Measurements from ENCODE around the gene SCYGR2.

Gene SCYGR2

DNA sequence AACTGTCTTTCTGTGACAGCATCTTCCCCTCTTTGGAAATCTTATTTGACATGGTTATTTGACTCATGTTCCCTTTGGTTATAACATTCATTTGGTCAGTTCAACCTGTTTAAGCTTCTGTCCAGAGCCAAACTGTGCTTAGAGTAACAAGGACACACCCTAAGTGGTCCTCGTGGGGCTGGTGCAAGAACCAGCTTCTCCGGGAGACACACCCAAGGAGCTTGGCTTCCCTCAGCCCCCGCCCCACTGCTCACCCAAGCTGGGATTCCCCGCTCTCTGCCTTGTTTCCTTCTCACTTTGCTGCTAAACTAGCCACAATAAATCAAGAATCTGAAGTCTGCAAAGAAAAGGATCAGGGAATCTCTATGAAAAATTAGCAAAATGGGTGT, 14.6 kb downstream of the SCYGR2 start:
- DNase-seq (ENCODE audit: insufficient read length), result no peak
- TF ChIP-seq POLR2A (IDR thresholded peaks at IDR 0.05; ENCODE audit: low read depth, low read length) (no peak), TAF1 (IDR thresholded peaks at IDR 0.05; ENCODE audit: borderline replicate concordance, low read depth, low read length) (no peak), POLR2AphosphoS5 (IDR thresholded peaks at IDR 0.05; ENCODE audit: low read depth, low read length) (no peak)
- FAIRE-seq, result no peak

DNA sequence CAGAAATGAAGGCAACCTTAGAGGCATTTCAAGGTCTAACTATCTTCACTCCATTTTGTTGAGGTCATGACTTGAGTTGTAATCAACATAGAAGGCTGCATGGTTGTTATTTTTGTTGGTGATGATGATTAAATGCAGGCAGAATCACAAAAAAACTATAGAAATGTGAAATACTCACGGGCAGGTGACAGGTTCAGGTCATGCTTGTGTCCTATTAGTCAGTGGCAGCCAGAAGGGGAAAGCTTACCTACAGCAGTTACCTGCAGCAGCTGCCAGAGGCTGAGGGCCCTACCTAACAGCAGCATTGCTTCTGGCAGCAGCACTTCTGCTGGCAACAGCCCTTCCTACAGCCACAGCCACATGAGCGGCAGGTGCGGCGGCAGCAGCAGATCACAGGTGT, 15.6 kb downstream of the SCYGR2 start:
- TF ChIP-seq POLR2A (IDR thresholded peaks at IDR 0.05; ENCODE audit: low read depth, low read length), result no peak
- TF ChIP-seq POLR2AphosphoS5 (IDR thresholded peaks at IDR 0.05; ENCODE audit: low read depth, low read length), result no peak
- TF ChIP-seq TAF1 (IDR thresholded peaks at IDR 0.05; ENCODE audit: borderline replicate concordance, low read depth, low read length), result no peak
- DNase-seq (ENCODE audit: insufficient read length), result no peak
- no peak for FAIRE-seq

- no peak for TF ChIP-seq POLR2A (IDR thresholded peaks at IDR 0.05; ENCODE audit: low read depth, low read length)
- no peak for TF ChIP-seq TAF1 (IDR thresholded peaks at IDR 0.05; ENCODE audit: borderline replicate concordance, low read depth, low read length)
- TF ChIP-seq POLR2AphosphoS5 (IDR thresholded peaks at IDR 0.05; ENCODE audit: low read depth, low read length), result no peak
- no peak for FAIRE-seq
- no peak for DNase-seq (ENCODE audit: insufficient read length)
Measured at GRCh38 chr2:227614740-227615139, 16.0 kb downstream of the SCYGR2 start, which contains the start of gene SCYGR3. TSS of gene SCYGR3 (minus strand) at chr2:227614840. CDS start at chr2:227614840, 0 bp downstream.

GRCh38 chr2:227615181-227615580, 16.5 kb downstream of the SCYGR2 start:
- FAIRE-seq (no peak), DNase-seq (ENCODE audit: insufficient read length) (no peak)
- TF ChIP-seq TAF1 (IDR thresholded peaks at IDR 0.05; ENCODE audit: borderline replicate concordance, low read depth, low read length), result no peak
- no peak for TF ChIP-seq POLR2A (IDR thresholded peaks at IDR 0.05; ENCODE audit: low read depth, low read length)
- TF ChIP-seq POLR2AphosphoS5 (IDR thresholded peaks at IDR 0.05; ENCODE audit: low read depth, low read length), result no peak

DNA sequence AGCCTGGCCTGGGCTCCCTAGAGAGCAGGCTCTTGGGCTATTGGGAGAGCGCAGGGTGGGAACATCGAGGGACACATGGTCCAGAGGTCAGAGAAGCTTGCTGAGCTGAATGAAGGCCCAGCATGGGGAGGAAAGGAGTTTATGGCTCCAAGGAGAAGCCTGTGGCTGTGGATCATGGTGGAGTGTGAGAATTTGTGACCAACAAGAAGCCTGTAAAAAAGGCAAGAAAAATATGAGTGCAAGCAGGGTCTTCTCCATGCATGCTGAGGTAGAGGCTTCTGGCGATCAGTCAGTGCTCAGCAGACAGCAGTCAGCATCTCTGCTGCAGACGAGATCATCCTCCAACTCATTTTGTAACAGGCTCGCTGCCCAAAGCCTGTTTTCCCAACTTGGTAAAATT, 17.2 kb downstream of the SCYGR2 start:
- TF ChIP-seq POLR2A (IDR thresholded peaks at IDR 0.05; ENCODE audit: low read depth, low read length) (no peak), TAF1 (IDR thresholded peaks at IDR 0.05; ENCODE audit: borderline replicate concordance, low read depth, low read length) (no peak), POLR2AphosphoS5 (IDR thresholded peaks at IDR 0.05; ENCODE audit: low read depth, low read length) (no peak)
- DNase-seq (ENCODE audit: insufficient read length) (no peak), FAIRE-seq (no peak)

GRCh38 chr2:227616631-227617030, 17.9 kb downstream of the SCYGR2 start:
- DNase-seq (ENCODE audit: insufficient read length) (no peak), FAIRE-seq (no peak)
- TF ChIP-seq POLR2AphosphoS5 (IDR thresholded peaks at IDR 0.05; ENCODE audit: low read depth, low read length), result no peak
- TF ChIP-seq POLR2A (IDR thresholded peaks at IDR 0.05; ENCODE audit: low read depth, low read length), result no peak
- TF ChIP-seq TAF1 (IDR thresholded peaks at IDR 0.05; ENCODE audit: borderline replicate concordance, low read depth, low read length), result no peak

- DNase-seq (ENCODE audit: insufficient read length), result no peak
- TF ChIP-seq POLR2AphosphoS5 (IDR thresholded peaks at IDR 0.05; ENCODE audit: low read depth, low read length), result no peak
- TF ChIP-seq TAF1 (IDR thresholded peaks at IDR 0.05; ENCODE audit: borderline replicate concordance, low read depth, low read length), result no peak
- TF ChIP-seq POLR2A (IDR thresholded peaks at IDR 0.05; ENCODE audit: low read depth, low read length), result no peak
- FAIRE-seq, result no peak
Measured at GRCh38 chr2:227617316-227618230, 18.9 kb downstream of the SCYGR2 start, which contains the start of gene SCYGR4. TSS of gene SCYGR4 (plus strand) at chr2:227617498. CDS start at chr2:227617498, 0 bp downstream.

- DNase-seq (ENCODE audit: insufficient read length), result no peak
- FAIRE-seq, result no peak
- TF ChIP-seq POLR2AphosphoS5 (IDR thresholded peaks at IDR 0.05; ENCODE audit: low read depth, low read length), result no peak
- no peak for TF ChIP-seq TAF1 (IDR thresholded peaks at IDR 0.05; ENCODE audit: borderline replicate concordance, low read depth, low read length)
- TF ChIP-seq POLR2A (IDR thresholded peaks at IDR 0.05; ENCODE audit: low read depth, low read length), result no peak
Measured at GRCh38 chr2:227623226-227623625, 24.5 kb downstream of the SCYGR2 start.

- no peak for DNase-seq (ENCODE audit: insufficient read length)
- no peak for TF ChIP-seq POLR2A (IDR thresholded peaks at IDR 0.05; ENCODE audit: low read depth, low read length)
- TF ChIP-seq POLR2AphosphoS5 (IDR thresholded peaks at IDR 0.05; ENCODE audit: low read depth, low read length), result no peak
- no peak for TF ChIP-seq TAF1 (IDR thresholded peaks at IDR 0.05; ENCODE audit: borderline replicate concordance, low read depth, low read length)
- FAIRE-seq, result no peak
Measured at GRCh38 chr2:227625420-227625819, 26.7 kb downstream of the SCYGR2 start.

DNA sequence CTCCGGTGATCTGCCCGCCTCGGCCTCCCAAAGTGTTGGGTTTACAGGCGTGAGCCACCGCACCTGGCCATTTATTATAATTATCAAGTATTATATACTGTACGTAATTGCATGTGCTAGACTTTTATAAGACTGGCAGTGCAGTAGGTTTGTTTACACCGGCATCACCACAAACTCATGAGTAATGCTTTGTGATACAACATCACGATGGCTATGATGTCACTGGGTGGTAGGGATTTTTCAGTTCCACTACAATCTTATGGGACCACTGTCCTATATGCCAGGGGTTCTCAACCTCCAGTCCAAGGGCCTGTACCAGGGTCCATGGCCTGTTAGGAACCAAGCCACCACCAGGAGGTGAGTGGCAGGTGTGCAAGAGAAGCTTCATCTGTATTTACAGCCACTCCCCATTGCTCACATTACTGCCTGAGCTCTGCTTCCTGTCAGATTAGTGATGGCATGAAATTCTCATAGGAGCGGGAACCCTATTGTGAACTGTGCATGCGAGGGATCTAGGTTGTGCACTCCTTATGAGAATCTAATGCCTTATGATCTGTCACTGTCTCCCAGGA, 28.0 kb downstream of the SCYGR2 start:
- no peak for FAIRE-seq

GRCh38 chr2:227627769-227628168, 29.1 kb downstream of the SCYGR2 start:
- FAIRE-seq, result peak; percentile 79
- no peak for DNase-seq (ENCODE audit: insufficient read length)
- TF ChIP-seq POLR2AphosphoS5 (IDR thresholded peaks at IDR 0.05; ENCODE audit: low read depth, low read length), result no peak

More for the DNA sequence above, 28.0 kb downstream of the SCYGR2 start:
- no peak for DNase-seq (ENCODE audit: insufficient read length)
- TF ChIP-seq POLR2AphosphoS5 (IDR thresholded peaks at IDR 0.05; ENCODE audit: low read depth, low read length) (no peak), TAF1 (IDR thresholded peaks at IDR 0.05; ENCODE audit: borderline replicate concordance, low read depth, low read length) (no peak), POLR2A (IDR thresholded peaks at IDR 0.05; ENCODE audit: low read depth, low read length) (no peak)

DNA sequence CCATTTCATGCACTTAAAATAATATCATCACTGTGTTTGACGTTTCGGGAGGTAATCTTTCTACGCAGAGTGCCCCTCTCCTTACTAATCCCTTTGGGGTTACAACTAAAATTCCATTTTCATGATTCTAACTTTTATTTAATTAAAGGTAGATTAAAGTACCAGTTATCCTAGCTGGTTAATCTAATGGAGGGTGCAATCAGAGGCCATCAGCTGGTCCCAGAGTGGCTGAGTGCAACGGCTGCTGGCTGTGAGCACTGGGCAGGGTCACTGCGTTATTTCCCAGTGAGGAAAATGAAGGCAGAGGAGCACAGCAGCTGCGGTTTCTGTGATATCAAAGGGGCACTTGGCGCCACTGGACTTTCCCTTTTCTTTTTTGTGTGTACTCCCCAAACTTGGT, 30.7 kb downstream of the SCYGR2 start:
- FAIRE-seq (no peak), DNase-seq (ENCODE audit: insufficient read length) (no peak)
- TF ChIP-seq POLR2AphosphoS5 (IDR thresholded peaks at IDR 0.05; ENCODE audit: low read depth, low read length) (no peak), TAF1 (IDR thresholded peaks at IDR 0.05; ENCODE audit: borderline replicate concordance, low read depth, low read length) (no peak), POLR2A (IDR thresholded peaks at IDR 0.05; ENCODE audit: low read depth, low read length) (no peak)

Data from GM12892 (cell line).